Tibial nerve (tissue), 4 donors: ENCODE results near the gene RIMS3.

ENCODE experiments used
- CTCF ChIP-seq, 5 experiments: fragments of 200-600 bp in 3 of 5; fragments of 450-650 bp in 2 of 5; sonication (generic) in 3 of 5; IDR thresholded peaks; one replicate each; pipeline ENCODE4 v1.5.1; 2016 to 2019; ENCODE audit warnings: antibody characterized with exemption in 5 of 5, mild to moderate bottlenecking in 3 of 5, moderate library complexity in 2 of 5
- EP300 ChIP-seq, 2 donors: sonication (generic); formaldehyde crosslinking; IDR thresholded peaks; one replicate each; pipeline ENCODE4 v1.6.1; 2017; ENCODE audit warnings: antibody characterized with exemption in 2 of 2, mild to moderate bottlenecking in 1 of 2
- POLR2A ChIP-seq, 2 donors: fragments of 450-650 bp; IDR thresholded peaks; one replicate each; pipeline ENCODE4 v1.6.1; 2017; ENCODE audit warnings: antibody characterized with exemption in 2 of 2, mild to moderate bottlenecking in 2 of 2, moderate library complexity in 2 of 2

GRCh38 chr1:40607921-40608320, 57.6 kb downstream of the RIMS3 start:
- no peak for TF ChIP-seq CTCF (IDR thresholded peaks at IDR 0.05)
- TF ChIP-seq EP300 (IDR thresholded peaks at IDR 0.05), result no peak
- no peak for TF ChIP-seq POLR2A (IDR thresholded peaks at IDR 0.05)
